ENCODE results near the gene TECTB.
A peak's percentile ranks its signal among the peaks of the same experiment; 100 is the strongest.

GRCh38 chr10:112307358-112308124, 24.3 kb downstream of the TECTB start:
- TF ChIP-seq CTCF (IDR thresholded peaks at IDR 0.05; ENCODE audit: low read depth, low read length) = peak; percentile 72
- TF ChIP-seq EZH2phosphoT487 (IDR thresholded peaks at IDR 0.05; ENCODE audit: low read depth) = no peak

Data from OCI-LY3 (cell line).